ENCODE results near the gene USP25. TPM values are rescaled to one million over a fixed set of nuclear protein-coding genes. Genes with fewer than 3 reads are reported as not detected.

Gene USP25
- total RNA-seq, 1 experiment from 2014 or later, result 33.6 TPM

- Histone ChIP-seq H3K79me2 (ENCODE audit: insufficient read depth, low read length) (no peaks in the 10 kb centered on the region), H3K4me1 (ENCODE audit: control insufficient read depth in 1 of 2, insufficient read depth in 2 of 2, low read length in 2 of 2) (no peaks in the 10 kb centered on the region), H2AFZ (ENCODE audit: low read depth, low read length, poor library complexity, severe bottlenecking) (no peak overlapping the region), H3K36me3 (ENCODE audit: control insufficient read depth in 1 of 2, insufficient read depth in 2 of 2, low read length in 2 of 2) (0 out of 4 replicates have a peak, but pooled peaks cover 0 to 4% of the 10 kb centered on the region in 2 experiments), H4K20me1 (ENCODE audit: insufficient read depth) (no peaks in the 10 kb centered on the region), H3K4me3 (replicated peaks in 1 of 2; ENCODE audit: low read depth in 1 of 2, low read length in 2 of 2) (no peak overlapping the region), H3K9me3 (ENCODE audit: control insufficient read depth in 1 of 2, insufficient read depth in 1 of 2, low read depth in 1 of 2, low read length in 2 of 2) (no peaks in the 10 kb centered on the region), H3K9ac (ENCODE audit: low read length) (no peak overlapping the region), H3K4me2 (ENCODE audit: low read length) (no peak overlapping the region), H3K27me3 (ENCODE audit: insufficient read depth, low read length) (no peaks in the 10 kb centered on the region), H3K27ac (ENCODE audit: low read depth, low read length) (no peak overlapping the region), H3K9me2 (ENCODE audit: insufficient read depth) (no peaks in the 10 kb centered on the region)
- TF ChIP-seq EGR1 (IDR thresholded peaks at IDR 0.05; ENCODE audit: low read depth) (no peak), CTCF (IDR thresholded peaks at IDR 0.05 in 2 of 3, conservative IDR thresholded peaks at IDR 0.05 in 1 of 3; ENCODE audit: borderline replicate concordance in 1 of 3, insufficient read depth in 1 of 3, low read depth in 2 of 3, low read length in 2 of 3) (no peak), ZFX (IDR thresholded peaks at IDR 0.05) (no peak), CBX3 (IDR thresholded peaks at IDR 0.05; ENCODE audit: low read depth) (no peak), YY1 (IDR thresholded peaks at IDR 0.05; ENCODE audit: extremely low read depth, insufficient replicate concordance, low read depth, low read length) (no peak), EZH2 (IDR thresholded peaks at IDR 0.05) (no peak), ZBTB33 (IDR thresholded peaks at IDR 0.05; ENCODE audit: extremely low read depth, insufficient replicate concordance, low read length) (no peak), POLR2AphosphoS5 (IDR thresholded peaks at IDR 0.05; ENCODE audit: low read depth, low read length) (no peak), ELF1 (IDR thresholded peaks at IDR 0.05; ENCODE audit: borderline replicate concordance, low read depth) (no peak), SRF (IDR thresholded peaks at IDR 0.05; ENCODE audit: low read depth) (no peak), RAD21 (IDR thresholded peaks at IDR 0.05; ENCODE audit: low read depth) (no peak), POLR2A (IDR thresholded peaks at IDR 0.05; ENCODE audit: borderline replicate concordance, extremely low read depth, insufficient read depth, insufficient read length) (no peak)
- TF ChIP-seq, protein P1, sequence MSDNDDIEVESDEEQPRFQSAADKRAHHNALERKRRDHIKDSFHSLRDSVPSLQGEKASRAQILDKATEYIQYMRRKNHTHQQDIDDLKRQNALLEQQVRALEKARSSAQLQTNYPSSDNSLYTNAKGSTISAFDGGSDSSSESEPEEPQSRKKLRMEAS (IDR thresholded peaks at IDR 0.05), result no peak
- RAD21 ChIA-PET (ENCODE audit: low non-redundant PET in 1 of 2, low total read pairs in 2 of 2, uncharacterized antibody in 2 of 2, unreplicated experiment in 2 of 2), result no interaction called here
- ATAC-seq (no peak), DNase-seq (ENCODE audit: low read depth, low spot score) (no peak)
- intact Hi-C loops (cut with micrococcal nuclease), result no loop called here
- BruUV-seq (replicated peaks), result no TSS peak
- CTCF ChIA-PET, result no interaction called here
- POLR2A ChIA-PET, result no interaction called here
Observed at GRCh38 chr21:15853126-15853525, 123.3 kb downstream of the USP25 start.
